K562 (cell line): ENCODE results near the gene RAE1. TPM values are rescaled to one million over a fixed set of nuclear protein-coding genes. Genes with fewer than 3 reads are reported as not detected.

Source experiments
- CXXC5 ChIP-seq: fragments of 250-450 bp; sonication (Bioruptor Pico); IDR thresholded peaks from 2 replicates; pipeline ENCODE4 v1.8.0; 2022; ENCODE audit warnings: inconsistent platforms, mild to moderate bottlenecking, moderate library complexity
- ETV6 ChIP-seq, 3 experiments: fragments of 150-350 bp in 1 of 3; sonication (generic) in 1 of 3; formaldehyde crosslinking in 1 of 3; IDR thresholded peaks; 2 replicates each; pipeline versions ENCODE4 v1.6.1 to v1.8.0; 2014 to 2022; ENCODE audit warnings: borderline replicate concordance in 2 of 3, low read depth in 2 of 3, antibody characterized with exemption in 1 of 3, low read length in 1 of 3, mild to moderate bottlenecking in 1 of 3, missing genetic modification reagents in 1 of 3
- FOXK1 ChIP-seq: sonication (generic); formaldehyde crosslinking; IDR thresholded peaks from 2 replicates; pipeline ENCODE4 v1.8.0; 2022; ENCODE audit warnings: missing genetic modification reagents, mild to moderate bottlenecking, borderline replicate concordance
- ZBTB9 ChIP-seq: fragments of 450-650 bp; formaldehyde crosslinking; IDR thresholded peaks from 2 replicates; pipeline ENCODE4 v1.4.0; 2020; ENCODE audit warnings: mild to moderate bottlenecking, moderate library complexity
- ZNF184 ChIP-seq: sonication (generic); formaldehyde crosslinking; IDR thresholded peaks from 2 replicates; pipeline ENCODE4 v1.5.0; 2020; ENCODE audit warnings: missing genetic modification reagents
- ZNF407 ChIP-seq: fragments of 450-650 bp; IDR thresholded peaks from 2 replicates; pipeline ENCODE4 v1.6.1; 2016; ENCODE audit warnings: low read depth
- ZNF518B ChIP-seq: fragments of 250-450 bp; sonication (Bioruptor Pico); IDR thresholded peaks from 2 replicates; pipeline ENCODE4 v1.5.0; 2021; ENCODE audit warnings: mild to moderate bottlenecking, moderate library complexity
- polyA plus RNA-seq, 8 experiments: library from polyadenylated mRNA; depleted of rRNA in 4 of 8; stranded (reverse) in 5 of 8; unstranded in 3 of 8; fragments of >200 nt; fragmentation: Nextera tagmentation in 2 of 8; fragmentation: Illumina TruSeq in 1 of 8; extraction: Ambion mirVana in 2 of 8; extraction: Trizol in 1 of 8; gene quantifications; 2 replicates each; pipeline versions ENCODE4 v1.2.1 to v1.2.3, GENCODE V29; 2011 to 2014; ENCODE audit warnings: inconsistent platforms in 1 of 8, missing spikeins in 1 of 8
- total RNA-seq, 7 experiments: library from RNA; depleted of rRNA in 6 of 7; stranded (reverse); fragments of >200 nt in 6 of 7; fragmentation: Illumina TruSeq in 2 of 7; extraction: Trizol in 2 of 7; gene quantifications; 2 replicates each; pipeline versions ENCODE4 v1.2.1 to v1.2.3, GENCODE V29; 2011 to 2021; ENCODE audit warnings: low replicate concordance in 1 of 7

Gene RAE1
- total and polyA plus RNA-seq, 9 of the 15 experiments (the other 6 are each of a cell fraction or from before 2014, with no cell fraction given): 33.7 to 248 (median 77.7) TPM

GRCh38 chr20:57414867-57415592, 64.0 kb downstream of the RAE1 start (continued):
- TF ChIP-seq ZNF407: no peak
- no peak for TF ChIP-seq ETV6 (IDR thresholded peaks at IDR 0.05; ENCODE audit: borderline replicate concordance in 1 of 2, low read depth in 2 of 2, low read length in 1 of 2)
- no peak for TF ChIP-seq ETV6 (CRISPR knock-in tag; IDR thresholded peaks at IDR 0.05; ENCODE audit: borderline replicate concordance)
- TF ChIP-seq FOXK1 (CRISPR knock-in tag): no peak
- TF ChIP-seq ZNF518B (CRISPR knock-in tag): no peak
- no peak for TF ChIP-seq ZNF184 (CRISPR knock-in tag)
- peak; percentile 91 for TF ChIP-seq ZBTB9 (CRISPR knock-in tag)
- TF ChIP-seq CXXC5 (CRISPR knock-in tag): peak; percentile 58
